ENCODE results near the gene DHRS11. TPM values are rescaled to one million over a fixed set of nuclear protein-coding genes. Genes with fewer than 3 reads are reported as not detected.
A peak's percentile ranks its signal among the peaks of the same experiment; 100 is the strongest.

Gene DHRS11
- total and polyA plus RNA-seq, 2 of the 8 experiments (the other 6 are each of a cell fraction or from before 2014, with no cell fraction given), result 29.5 to 63.3 TPM

DNA sequence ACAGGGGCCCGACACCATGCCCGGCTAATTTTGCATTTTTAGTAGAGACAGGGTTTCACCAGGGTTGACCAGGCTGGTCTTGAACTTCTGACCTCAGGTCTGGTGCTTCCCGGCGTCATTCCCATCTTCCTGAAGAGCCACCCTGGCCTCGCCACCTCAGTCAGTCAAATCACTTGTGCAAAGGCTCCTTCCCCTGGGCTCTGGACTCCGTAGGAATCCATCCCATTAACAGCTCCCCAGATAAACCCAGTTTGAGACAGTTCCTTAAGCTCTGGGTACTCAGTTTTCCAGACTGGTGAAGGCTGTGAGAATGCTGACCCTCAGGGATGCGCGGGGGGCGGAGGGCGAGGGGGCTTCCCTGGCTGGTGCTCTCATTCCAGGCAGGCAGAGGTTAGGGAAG is 49.2 kb downstream of the DHRS11 start:
- POLR2A ChIA-PET (ENCODE audit: partially characterized antibody), result interaction anchor here (0.7 to 2.0 kb wide), 3 partner anchors 13 to 38 kb away, joined by 3 to 7 read pairs (median 3); no protein-coding TSS in a partner anchor

More for the DNA sequence above, 49.2 kb downstream of the DHRS11 start:
- Histone ChIP-seq H2BK15ac (ENCODE audit: low read length) (no peak overlapping the region), H2BK20ac (ENCODE audit: low read length) (no peak overlapping the region), H2AFZ (ENCODE audit: low read length) (no peak overlapping the region), H4K8ac (ENCODE audit: extremely low read depth, insufficient read depth, low read length) (no peak overlapping the region), H3K27ac (ENCODE audit: low read depth, low read length) (no peak overlapping the region), H2BK120ac (replicated peaks; ENCODE audit: low read depth, low read length) (no peak overlapping the region), H3K36me3 (ENCODE audit: control insufficient read depth in 2 of 4, insufficient read depth in 4 of 4, low read length in 3 of 4) (no peaks in the 10 kb centered on the region), H3K79me2 (ENCODE audit: control insufficient read depth in 1 of 2, insufficient read depth in 2 of 2, low read length in 2 of 2) (no peaks in the 10 kb centered on the region), H2AK5ac (ENCODE audit: low read depth, low read length) (no peak overlapping the region), H3K4me1 (replicated peaks in 1 of 4; ENCODE audit: control insufficient read depth in 3 of 4, insufficient read depth in 4 of 4, low read length in 3 of 4) (peaks cover 0 to 6% (median 2%) of the 10 kb centered on the region in 4 experiments; a peak in 6 of 7 replicates), H3K9ac (replicated peaks in 1 of 4; ENCODE audit: extremely low read depth in 1 of 4, low read depth in 3 of 4, low read length in 3 of 4) (no peak overlapping the region), H3K4ac (replicated peaks; ENCODE audit: insufficient read length, low read depth, low read length) (no peak overlapping the region), H3K9me3 (ENCODE audit: insufficient read depth in 2 of 2, low read depth in 1 of 2, low read length in 1 of 2) (no peaks in the 10 kb centered on the region), H3K56ac (replicated peaks; ENCODE audit: insufficient read length, low read depth, low read length) (no peak overlapping the region), H3K4me2 (ENCODE audit: insufficient read depth in 1 of 2, low read depth in 2 of 2, low read length in 2 of 2) (peak overlapping the region; percentile 61 to 97; a peak in 3 of 4 replicates), H3K14ac (ENCODE audit: insufficient read length) (no peak overlapping the region), H3K23me2 (ENCODE audit: low read depth, low read length) (peaks cover 11% of the 10 kb centered on the region), H3K23ac (ENCODE audit: insufficient read length) (no peak overlapping the region), H2BK12ac (ENCODE audit: low read depth, low read length) (no peak overlapping the region), H3K4me3 (ENCODE audit: extremely low read depth in 1 of 4, insufficient read depth in 2 of 4, low read depth in 3 of 4, low read length in 4 of 4) (peak overlapping the region in 1 of 4 experiments; percentile 70; a peak in 2 of 8 replicates), H4K91ac (replicated peaks; ENCODE audit: insufficient read length, low read length) (no peak overlapping the region), H4K5ac (ENCODE audit: insufficient read length, low read depth, low read length) (no peak overlapping the region), H4K20me1 (replicated peaks in 1 of 2; ENCODE audit: control insufficient read depth in 1 of 2, insufficient read depth in 2 of 2, low read length in 2 of 2) (peaks cover 0 to 2% of the 10 kb centered on the region in 2 experiments), H2BK5ac (ENCODE audit: low read depth, low read length) (no peak overlapping the region), H3K18ac (ENCODE audit: extremely low read depth, low read length) (no peak overlapping the region), H3K27me3 (replicated peaks in 1 of 4; ENCODE audit: control insufficient read depth in 3 of 4, extremely low read depth in 1 of 4, insufficient read depth in 3 of 4, low read length in 3 of 4) (peaks cover 19 to 47% (median 45%) of the 10 kb centered on the region in 4 experiments), H3K79me1 (ENCODE audit: low read depth, low read length) (no peaks in the 10 kb centered on the region)
- WGBS, 2 experiments (ENCODE audit: extremely low coverage in 1 of 2, insufficient coverage in 1 of 2, insufficient read length in 1 of 2, insufficient replicate concordance in 2 of 2, low coverage in 1 of 2, low lambda C conversion rate in 2 of 2, missing lambda C conversion rate in 1 of 2), result 45% methylated on average over 10 of the region's 10 CpGs; no CpG with 5 or more reads in 1 of the 2 experiments
- FAIRE-seq (no peak), DNase-seq (ENCODE audit: low read depth in 1 of 2, low spot score in 2 of 2) (no peak)
- TF ChIP-seq HDAC2 (IDR thresholded peaks at IDR 0.05; ENCODE audit: borderline replicate concordance in 1 of 2, low read depth in 2 of 2, low read length in 2 of 2) (no peak), SIRT6 (IDR thresholded peaks at IDR 0.05; ENCODE audit: low read length) (no peak), TBP (IDR thresholded peaks at IDR 0.05; ENCODE audit: low read depth, low read length) (peak; percentile 60), YY1 (IDR thresholded peaks at IDR 0.05; ENCODE audit: low read depth, low read length) (no peak)
- CTCF ChIA-PET (ENCODE audit: partially characterized antibody), result interaction anchor here (0.9 to 7.5 kb wide), 7 partner anchors 13 to 407 kb away, joined by 3 to 48 read pairs (median 6); partner anchors contain the start of gene MRM1
